RWPE2 (cell line): ENCODE measurements around the gene COA3.
A peak's percentile ranks its signal among the peaks of the same experiment; 100 is the strongest.

ENCODE experiments used
- ATAC-seq: fragments of 200-7000 bp; cut with Tn5 transposase; 3 replicates; pipeline ENCODE4 v1.9.1; 2021; ENCODE audit warnings: low read depth
- DNase-seq: peaks from one replicate; pipeline ENCODE4 v3.0.0-alpha.2; 2020; ENCODE audit warnings: low spot score
- H3K27ac ChIP-seq: fragments of 450-650 bp; 2 replicates; pipeline ENCODE4 v1.5.1; 2017; ENCODE audit warnings: mild to moderate bottlenecking; ENCODE audit not compliant: poor library complexity, severe bottlenecking
- H3K27me3 ChIP-seq: fragments of 250-450 bp; sonication (Bioruptor Pico); 2 replicates; pipeline ENCODE4 v1.5.1; 2021; ENCODE audit warnings: mild to moderate bottlenecking, moderate library complexity; ENCODE audit not compliant: insufficient read depth, poor library complexity, severe bottlenecking
- H3K36me3 ChIP-seq: fragments of 250-450 bp; sonication (Bioruptor Pico); 2 replicates; pipeline ENCODE4 v1.5.1; 2020; ENCODE audit warnings: low read depth, mild to moderate bottlenecking, moderate library complexity
- H3K4me1 ChIP-seq: fragments of 250-450 bp; sonication (Bioruptor Pico); 2 replicates; pipeline ENCODE4 v1.5.1; 2021; ENCODE audit warnings: mild to moderate bottlenecking, moderate library complexity; ENCODE audit not compliant: insufficient read depth, poor library complexity, severe bottlenecking
- H3K4me3 ChIP-seq: fragments of 250-450 bp; sonication (Bioruptor Pico); 2 replicates; pipeline ENCODE4 v1.5.1; 2021; ENCODE audit warnings: mild to moderate bottlenecking, moderate library complexity; ENCODE audit not compliant: severe bottlenecking
- H3K9me3 ChIP-seq: fragments of 250-450 bp; sonication (Bioruptor Pico); 2 replicates; pipeline ENCODE4 v1.5.1; 2021; ENCODE audit warnings: mild to moderate bottlenecking, moderate library complexity; ENCODE audit not compliant: severe bottlenecking
- TF ChIP-seq, protein P1 (sequence below): fragments of 450-650 bp; IDR thresholded peaks from one replicate; pipeline ENCODE4 v1.5.1; 2017; ENCODE audit warnings: mild to moderate bottlenecking, moderate library complexity; ENCODE audit not compliant: poor library complexity, severe bottlenecking

COA3 gene

DNA sequence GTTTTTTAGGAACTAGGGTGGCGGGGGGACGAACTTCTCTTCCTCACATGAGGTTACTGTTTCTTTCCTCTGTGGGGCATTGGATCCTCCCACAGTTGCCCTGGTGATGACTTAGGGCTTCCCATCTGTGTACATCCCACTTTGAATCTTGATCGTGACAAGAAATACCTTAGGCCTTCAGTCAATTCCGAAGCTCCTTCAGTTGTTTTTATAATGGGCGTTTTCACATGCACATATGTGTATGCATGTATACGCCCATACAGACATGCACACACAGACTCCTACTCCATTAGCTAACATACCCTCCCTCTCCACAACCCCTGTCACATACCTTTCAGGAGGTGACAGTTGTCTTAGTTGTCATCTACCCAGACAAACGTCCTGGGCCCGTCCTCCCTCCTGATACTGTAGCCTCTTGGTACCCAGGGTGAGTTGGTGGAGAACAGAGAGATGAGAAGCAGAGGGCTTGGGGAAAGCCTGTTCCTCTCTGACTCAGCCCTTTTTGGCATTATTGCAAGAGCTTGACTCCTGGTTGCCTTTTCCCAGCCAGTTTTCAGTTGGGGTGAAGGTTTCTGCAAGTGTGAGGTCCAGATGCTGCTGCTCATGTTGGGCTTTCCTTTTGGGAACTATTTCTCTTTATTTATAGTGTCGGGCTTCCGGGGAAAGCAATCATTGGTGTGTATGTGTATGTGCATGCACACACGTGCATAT is 43.6 kb upstream of the COA3 start:
- DNase-seq, result no peak
- peaks cover 75% of the 10 kb centered on the region for H3K36me3 ChIP-seq
- ATAC-seq, result no peak
- H3K4me3 ChIP-seq, result no peak overlapping the region
- no peaks in the 10 kb centered on the region for H3K27me3 ChIP-seq
- no peaks in the 10 kb centered on the region for H3K9me3 ChIP-seq
- TF ChIP-seq, protein P1, sequence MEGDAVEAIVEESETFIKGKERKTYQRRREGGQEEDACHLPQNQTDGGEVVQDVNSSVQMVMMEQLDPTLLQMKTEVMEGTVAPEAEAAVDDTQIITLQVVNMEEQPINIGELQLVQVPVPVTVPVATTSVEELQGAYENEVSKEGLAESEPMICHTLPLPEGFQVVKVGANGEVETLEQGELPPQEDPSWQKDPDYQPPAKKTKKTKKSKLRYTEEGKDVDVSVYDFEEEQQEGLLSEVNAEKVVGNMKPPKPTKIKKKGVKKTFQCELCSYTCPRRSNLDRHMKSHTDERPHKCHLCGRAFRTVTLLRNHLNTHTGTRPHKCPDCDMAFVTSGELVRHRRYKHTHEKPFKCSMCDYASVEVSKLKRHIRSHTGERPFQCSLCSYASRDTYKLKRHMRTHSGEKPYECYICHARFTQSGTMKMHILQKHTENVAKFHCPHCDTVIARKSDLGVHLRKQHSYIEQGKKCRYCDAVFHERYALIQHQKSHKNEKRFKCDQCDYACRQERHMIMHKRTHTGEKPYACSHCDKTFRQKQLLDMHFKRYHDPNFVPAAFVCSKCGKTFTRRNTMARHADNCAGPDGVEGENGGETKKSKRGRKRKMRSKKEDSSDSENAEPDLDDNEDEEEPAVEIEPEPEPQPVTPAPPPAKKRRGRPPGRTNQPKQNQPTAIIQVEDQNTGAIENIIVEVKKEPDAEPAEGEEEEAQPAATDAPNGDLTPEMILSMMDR, result no peak
- H3K4me1 ChIP-seq, result no peaks in the 10 kb centered on the region
- no peak overlapping the region for H3K27ac ChIP-seq

DNA sequence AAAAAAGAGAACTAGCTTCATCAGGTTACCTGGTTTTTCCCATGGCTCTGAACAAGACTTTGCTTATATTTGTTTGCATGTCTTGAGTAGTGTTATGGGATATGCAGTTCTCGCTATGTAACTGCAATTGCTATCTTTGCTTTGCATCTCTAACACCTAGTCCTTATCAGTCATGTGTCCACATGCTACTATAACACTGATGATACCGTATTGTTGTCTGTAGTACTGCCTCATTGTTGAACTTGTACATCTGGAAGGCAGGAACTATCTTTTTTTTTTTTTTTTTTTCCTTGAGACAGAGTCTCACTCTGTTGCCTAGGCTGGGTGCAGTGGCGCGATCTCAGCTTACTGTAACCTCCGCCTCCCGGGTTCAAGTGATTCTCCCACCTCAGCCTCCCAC is 37.2 kb upstream of the COA3 start:
- H3K4me1 ChIP-seq, result peaks cover 12% of the 10 kb centered on the region
- H3K27ac ChIP-seq, result no peak overlapping the region
- TF ChIP-seq, protein P1, result no peak
- no peak overlapping the region for H3K4me3 ChIP-seq
- H3K27me3 ChIP-seq, result no peaks in the 10 kb centered on the region
- ATAC-seq (no peak), DNase-seq (no peak)
- H3K36me3 ChIP-seq, result peaks cover 64% of the 10 kb centered on the region
- no peaks in the 10 kb centered on the region for H3K9me3 ChIP-seq

DNA sequence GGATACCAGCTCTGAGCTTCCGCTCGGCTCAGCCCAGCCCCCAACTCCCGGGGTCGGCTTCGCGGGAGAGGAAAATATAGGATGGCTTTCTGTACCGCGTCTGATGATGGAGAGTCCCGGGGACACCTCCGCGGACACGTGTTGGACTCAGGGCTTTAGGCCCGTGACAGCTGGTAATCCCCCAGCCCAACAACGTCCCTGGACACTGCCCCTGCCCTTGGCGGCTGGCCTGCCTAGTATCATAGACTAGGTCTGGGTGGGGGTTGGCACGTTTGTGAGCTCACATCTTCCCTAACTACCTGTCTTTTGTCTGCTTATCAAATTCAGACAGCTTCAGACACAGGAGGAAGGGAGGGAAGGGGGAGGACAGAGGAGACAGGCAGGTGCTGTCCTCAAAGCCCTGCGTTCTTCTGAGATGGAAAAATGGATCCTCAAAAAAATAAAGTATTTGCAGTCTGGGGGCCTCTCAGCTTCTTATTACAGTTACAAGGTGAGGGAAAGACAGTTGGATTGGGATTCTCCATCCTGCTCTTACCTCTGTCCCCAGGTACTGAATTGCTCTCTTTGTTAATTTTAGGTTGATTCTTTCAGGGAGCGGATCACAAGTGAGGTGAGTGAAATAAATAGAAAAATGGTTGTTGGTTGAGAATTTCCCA is 35.4 kb upstream of the COA3 start:
- Histone ChIP-seq H3K27ac (peak overlapping the region; percentile 50), H3K4me1 (peaks cover 12% of the 10 kb centered on the region), H3K27me3 (no peaks in the 10 kb centered on the region), H3K4me3 (peak overlapping the region; percentile 69), H3K9me3 (no peaks in the 10 kb centered on the region), H3K36me3 (peaks cover 47% of the 10 kb centered on the region)
- ATAC-seq (peak; percentile 24; the same call in 2 of the 3 replicates), DNase-seq (no peak)
- TF ChIP-seq, protein P1, result no peak

DNA sequence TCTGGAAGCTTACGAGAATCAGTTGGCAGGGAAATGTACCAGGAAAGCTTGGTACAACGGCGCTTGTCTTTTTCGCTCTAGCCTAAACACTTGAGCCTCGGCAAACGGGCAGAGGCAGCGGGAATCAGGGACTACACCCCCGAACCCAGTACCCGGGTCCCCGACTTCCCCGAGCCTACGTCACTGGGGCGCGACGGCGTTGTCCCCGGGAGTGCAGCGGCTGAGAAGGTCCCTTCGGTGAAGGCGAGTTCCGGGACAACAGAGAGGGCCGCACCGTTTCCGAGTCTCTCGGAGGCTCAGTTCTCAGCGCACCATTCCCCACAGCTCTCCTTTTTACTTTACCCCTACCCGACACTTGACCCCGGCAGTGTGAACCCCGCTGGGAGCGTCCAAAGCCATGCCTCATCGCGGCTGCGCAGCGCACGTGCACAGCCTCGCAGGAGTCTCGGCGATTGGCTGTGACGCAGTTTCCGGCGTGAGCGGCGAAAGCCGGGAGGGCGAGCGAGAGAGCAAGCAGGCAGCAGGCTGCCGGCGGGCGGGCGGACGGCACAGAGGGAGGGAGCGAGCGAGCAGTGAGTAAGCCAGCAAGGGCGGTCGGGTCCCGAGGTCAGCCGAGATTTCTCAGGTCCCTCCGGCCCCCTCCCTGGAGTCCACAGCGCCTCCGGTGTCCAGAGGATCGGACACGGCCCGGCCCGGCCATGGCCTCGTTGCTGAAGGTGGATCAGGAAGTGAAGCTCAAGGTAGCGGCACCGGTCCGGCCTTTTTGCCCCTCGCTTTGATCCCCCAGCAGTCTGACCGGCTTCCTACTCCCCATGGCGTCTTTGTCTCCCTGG is 34.6 kb upstream of the COA3 start, which contains the start of gene PSME3:
TSS of gene PSME3 (plus strand) at position 464 of the 833 bp plus-strand sequence. CDS start at position 699, 235 bp downstream.
- Histone ChIP-seq H3K9me3 (no peaks in the 10 kb centered on the region), H3K36me3 (peaks cover 40% of the 10 kb centered on the region), H3K4me1 (peaks cover 12% of the 10 kb centered on the region), H3K4me3 (peak within 1 kb of the TSS; percentile 69), H3K27me3 (no peaks in the 10 kb centered on the region), H3K27ac (peak within 1 kb of the TSS; percentile 50)
- TF ChIP-seq, protein P1, result no peak
- DNase-seq, result peak; percentile 85
- peak; percentile 87 for ATAC-seq
